ENCODE results near the gene PIP4K2C. TPM values are rescaled to one million over a fixed set of nuclear protein-coding genes. Genes with fewer than 3 reads are reported as not detected.

PIP4K2C gene
- total and polyA plus RNA-seq, 2 donors (not counting 1 experiment from before 2014, with no cell fraction given): 11.9 to 24.3 TPM

- Histone ChIP-seq H3K4me2 (ENCODE audit: extremely low read depth, insufficient read depth, low read length) (peak overlapping the region; percentile 62), H3K4me3 (replicated peaks in 1 of 4; ENCODE audit: control extremely low read depth in 1 of 4, insufficient read depth in 1 of 4, low read depth in 3 of 4, low read length in 4 of 4) (peak overlapping the region; percentile 31 to 70 (median 47)), H3K27me3 (ENCODE audit: control insufficient read depth, insufficient read depth, low read length) (no peaks in the 10 kb centered on the region), H3K9me3 (ENCODE audit: control insufficient read depth, insufficient read depth, low read depth, low read length) (no peaks in the 10 kb centered on the region), H3K36me3 (ENCODE audit: control insufficient read depth, insufficient read depth, low read length) (peaks cover 2% of the 10 kb centered on the region), H3K9ac (ENCODE audit: insufficient read depth, low read length) (no peak overlapping the region), H2AFZ (ENCODE audit: low read length) (no peak overlapping the region), H3K79me2 (ENCODE audit: control insufficient read depth, insufficient read depth, low read length) (no peaks in the 10 kb centered on the region), H4K20me1 (ENCODE audit: control insufficient read depth, extremely low read depth, insufficient read depth, low read length) (no peaks in the 10 kb centered on the region), H3K4me1 (ENCODE audit: control insufficient read depth, extremely low read depth, insufficient read depth, low read length) (peaks cover 8% of the 10 kb centered on the region), H3K27ac (ENCODE audit: insufficient read depth, low read length) (no peak overlapping the region)
- TF ChIP-seq CTCF (conservative IDR thresholded peaks at IDR 0.05 in 1 of 2, IDR thresholded peaks at IDR 0.05 in 1 of 2; ENCODE audit: low read depth in 1 of 2, low read length in 2 of 2): no peak
- TF ChIP-seq EZH2 (IDR thresholded peaks at IDR 0.05; ENCODE audit: low read length, missing control alignments): no peak
- no peak for DNase-seq (ENCODE audit: low read depth in 2 of 2)
These were observed 21.1 kb downstream of the PIP4K2C start for GRCh38 chr12:57611827-57612710.

GRCh38 chr12:57612711-57613426, 21.9 kb downstream of the PIP4K2C start:
- Histone ChIP-seq H3K9me3 (ENCODE audit: control insufficient read depth, insufficient read depth, low read depth, low read length) (no peaks in the 10 kb centered on the region), H3K4me1 (ENCODE audit: control insufficient read depth, extremely low read depth, insufficient read depth, low read length) (peaks cover 8% of the 10 kb centered on the region), H3K27ac (ENCODE audit: insufficient read depth, low read length) (no peak overlapping the region), H3K79me2 (ENCODE audit: control insufficient read depth, insufficient read depth, low read length) (no peaks in the 10 kb centered on the region), H3K4me3 (replicated peaks in 1 of 4; ENCODE audit: control extremely low read depth in 1 of 4, insufficient read depth in 1 of 4, low read depth in 3 of 4, low read length in 4 of 4) (no peak overlapping the region), H3K27me3 (ENCODE audit: control insufficient read depth, insufficient read depth, low read length) (no peaks in the 10 kb centered on the region), H2AFZ (ENCODE audit: low read length) (no peak overlapping the region), H3K36me3 (ENCODE audit: control insufficient read depth, insufficient read depth, low read length) (peaks cover 2% of the 10 kb centered on the region), H3K4me2 (ENCODE audit: extremely low read depth, insufficient read depth, low read length) (no peak overlapping the region), H4K20me1 (ENCODE audit: control insufficient read depth, extremely low read depth, insufficient read depth, low read length) (no peaks in the 10 kb centered on the region), H3K9ac (ENCODE audit: insufficient read depth, low read length) (no peak overlapping the region)
- DNase-seq (ENCODE audit: low read depth in 2 of 2): no peak
- TF ChIP-seq CTCF (conservative IDR thresholded peaks at IDR 0.05 in 1 of 2, IDR thresholded peaks at IDR 0.05 in 1 of 2; ENCODE audit: low read depth in 1 of 2, low read length in 2 of 2): no peak
- no peak for TF ChIP-seq EZH2 (IDR thresholded peaks at IDR 0.05; ENCODE audit: low read length, missing control alignments)

- Histone ChIP-seq H3K9me3 (ENCODE audit: control insufficient read depth, insufficient read depth, low read depth, low read length) (no peaks in the 10 kb centered on the region), H3K4me2 (ENCODE audit: extremely low read depth, insufficient read depth, low read length) (no peak overlapping the region), H3K36me3 (ENCODE audit: control insufficient read depth, insufficient read depth, low read length) (no peaks in the 10 kb centered on the region), H3K4me1 (ENCODE audit: control insufficient read depth, extremely low read depth, insufficient read depth, low read length) (peaks cover 8% of the 10 kb centered on the region), H3K4me3 (replicated peaks in 1 of 4; ENCODE audit: control extremely low read depth in 1 of 4, insufficient read depth in 1 of 4, low read depth in 3 of 4, low read length in 4 of 4) (no peak overlapping the region), H3K9ac (ENCODE audit: insufficient read depth, low read length) (no peak overlapping the region), H3K79me2 (ENCODE audit: control insufficient read depth, insufficient read depth, low read length) (no peaks in the 10 kb centered on the region), H3K27me3 (ENCODE audit: control insufficient read depth, insufficient read depth, low read length) (no peaks in the 10 kb centered on the region), H3K27ac (ENCODE audit: insufficient read depth, low read length) (no peak overlapping the region), H4K20me1 (ENCODE audit: control insufficient read depth, extremely low read depth, insufficient read depth, low read length) (no peaks in the 10 kb centered on the region), H2AFZ (ENCODE audit: low read length) (no peak overlapping the region)
- no peak for DNase-seq (ENCODE audit: low read depth in 2 of 2)
- TF ChIP-seq CTCF (conservative IDR thresholded peaks at IDR 0.05 in 1 of 2, IDR thresholded peaks at IDR 0.05 in 1 of 2; ENCODE audit: low read depth in 1 of 2, low read length in 2 of 2) (no peak), EZH2 (IDR thresholded peaks at IDR 0.05; ENCODE audit: low read length, missing control alignments) (no peak)
These were observed 22.6 kb downstream of the PIP4K2C start for GRCh38 chr12:57613427-57614109.
